SK-N-SH (cell line): ENCODE data around the gene TECR. TPM values are rescaled to one million over a fixed set of nuclear protein-coding genes. Genes with fewer than 3 reads are reported as not detected.
"Not testable (repeated sequence)": the region's sequence is repeated elsewhere in the genome, so short reads cannot be mapped to it uniquely, and the experiment has no call there.

Experiments used
- CTCF ChIA-PET: fragments of 300-600, 350-600 bp; formaldehyde crosslinking; extraction: SDS; loops from one replicate; lab custom pipeline; 2021; lab: Yijun Ruan, JAX
- POLR2A ChIA-PET: fragments of 350-600 bp; sonication (Branson Sonifier 250); formaldehyde crosslinking; extraction: SDS; loops from one replicate; lab custom pipeline; 2020; ENCODE audit warnings: antibody characterized with exemption, inconsistent platforms; lab: Yijun Ruan, JAX
- DNase-seq: peaks from one replicate; pipeline ENCODE4 v3.0.0; 2012
- H2AFZ ChIP-seq: fragments of 200-600 bp; sonication (generic); 2 replicates; pipeline ENCODE4 v1.8.1; 2016; ENCODE audit warnings: antibody characterized with exemption, mild to moderate bottlenecking, low read depth
- H3F3A ChIP-seq: fragments of 200-600 bp; sonication (generic); replicated peaks from 2 replicates; pipeline ENCODE3; 2016; ENCODE audit warnings: antibody characterized with exemption, mild to moderate bottlenecking; ENCODE audit not compliant: insufficient read depth
- H3K27ac ChIP-seq, 2 experiments: fragments of 200-500 bp in 1 of 2; fragments of 200-600 bp in 1 of 2; sonication (Bioruptor generic) in 1 of 2; sonication (generic), shearing (Covaris generic) in 1 of 2; 2 replicates each; pipeline versions ENCODE4 v1.5.1 to v1.6.1; 2014 to 2016; ENCODE audit warnings: low read depth in 2 of 2, inconsistent platforms in 1 of 2, low read length in 1 of 2, mild to moderate bottlenecking in 1 of 2, mixed read lengths in 1 of 2
- H3K27me3 ChIP-seq: fragments of 200-600 bp; sonication (generic), shearing (Covaris generic); 2 replicates; pipeline ENCODE4 v1.6.1; 2016; ENCODE audit warnings: mixed run types; ENCODE audit not compliant: insufficient read depth
- H3K36me3 ChIP-seq, 2 experiments: fragments of 200-500 bp in 1 of 2; fragments of 200-600 bp in 1 of 2; sonication (Bioruptor generic) in 1 of 2; sonication (generic) in 1 of 2; replicated peaks in 1 of 2; 2 replicates each; pipeline versions ENCODE3 to v1.5.1; 2014 to 2016; ENCODE audit warnings: low read length in 1 of 2, mild to moderate bottlenecking in 1 of 2; ENCODE audit not compliant: insufficient read depth in 2 of 2, control insufficient read depth in 1 of 2
- H3K4me1 ChIP-seq, 2 experiments: fragments of 200-500 bp in 1 of 2; fragments of 200-600 bp in 1 of 2; sonication (Bioruptor generic) in 1 of 2; sonication (generic), shearing (Covaris generic) in 1 of 2; 2 replicates each; pipeline versions ENCODE4 v1.5.1 to v1.6.1; 2014 to 2016; ENCODE audit warnings: low read depth in 1 of 2, low read length in 1 of 2, mixed run types in 1 of 2; ENCODE audit not compliant: insufficient read depth in 2 of 2, control insufficient read depth in 1 of 2
- H3K4me2 ChIP-seq: fragments of 200-600 bp; sonication (generic), shearing (Covaris generic); 2 replicates; pipeline ENCODE4 v1.6.1; 2017; ENCODE audit warnings: mixed run types
- H3K4me3 ChIP-seq, 2 experiments: fragments of 200-500 bp in 1 of 2; fragments of 200-600 bp in 1 of 2; sonication (Bioruptor generic) in 1 of 2; sonication (generic), shearing (Covaris generic) in 1 of 2; 2 replicates each; pipeline versions ENCODE4 v1.5.1 to v1.8.1; 2014 to 2016; ENCODE audit warnings: low read depth in 2 of 2, inconsistent platforms in 1 of 2, low read length in 1 of 2, mild to moderate bottlenecking in 1 of 2, mixed read lengths in 1 of 2, moderate library complexity in 1 of 2
- H3K79me2 ChIP-seq: fragments of 200-600 bp; sonication (generic); 2 replicates; pipeline ENCODE4 v1.8.1; 2017; ENCODE audit warnings: mild to moderate bottlenecking; ENCODE audit not compliant: insufficient read depth
- H3K9ac ChIP-seq: fragments of 200-600 bp; sonication (generic); 2 replicates; pipeline ENCODE4 v1.6.1; 2017; ENCODE audit warnings: mixed run types
- H3K9me2 ChIP-seq: fragments of 200-600 bp; sonication (generic); 2 replicates; pipeline ENCODE4 v1.6.1; 2017; ENCODE audit warnings: mixed run types
- H3K9me3 ChIP-seq: fragments of 200-600 bp; sonication (generic); 2 replicates; pipeline ENCODE4 v1.6.1; 2017; ENCODE audit warnings: mixed run types, mild to moderate bottlenecking, moderate library complexity
- H4K20me1 ChIP-seq: fragments of 200-600 bp; sonication (generic); 2 replicates; pipeline ENCODE4 v1.6.1; 2017; ENCODE audit warnings: mild to moderate bottlenecking, mixed run types; ENCODE audit not compliant: insufficient read depth
- ELF1 ChIP-seq: IDR thresholded peaks from 2 replicates; pipeline ENCODE4 v1.4.0; 2012
- FOXJ3 ChIP-seq: sonication (generic); formaldehyde crosslinking; IDR thresholded peaks from 2 replicates; pipeline ENCODE4 v1.5.1; 2020; ENCODE audit warnings: mild to moderate bottlenecking, missing genetic modification reagents
- FOXM1 ChIP-seq: IDR thresholded peaks from 2 replicates; pipeline ENCODE4 v1.4.0; 2012; ENCODE audit warnings: low read depth, mild to moderate bottlenecking
- GABPA ChIP-seq: IDR thresholded peaks from 2 replicates; pipeline ENCODE4 v1.4.0; 2012; ENCODE audit warnings: low read depth, mild to moderate bottlenecking
- MXI1 ChIP-seq: IDR thresholded peaks from 2 replicates; pipeline ENCODE4 v1.6.1; 2012; ENCODE audit warnings: mild to moderate bottlenecking, low read depth, low read length, improper control_type of control experiment
- NRF1 ChIP-seq: IDR thresholded peaks from 2 replicates; pipeline ENCODE4 v1.6.1; 2012; ENCODE audit warnings: low read depth, mild to moderate bottlenecking, low read length
- PBX3 ChIP-seq: IDR thresholded peaks from 2 replicates; pipeline ENCODE4; 2012
- RAD21 ChIP-seq: IDR thresholded peaks from 2 replicates; pipeline ENCODE4 v1.6.1; 2012; ENCODE audit warnings: mild to moderate bottlenecking, low read length
- RXRA ChIP-seq: IDR thresholded peaks from 2 replicates; pipeline ENCODE4 v1.4.0; 2012; ENCODE audit warnings: low read depth, mild to moderate bottlenecking, borderline replicate concordance
- SMC3 ChIP-seq: IDR thresholded peaks from 2 replicates; pipeline ENCODE4 v1.6.1; 2012; ENCODE audit warnings: low read depth, low read length, improper control_type of control experiment
- TAF1 ChIP-seq: IDR thresholded peaks from 2 replicates; pipeline ENCODE4 v1.6.1; 2012; ENCODE audit warnings: low read depth, mild to moderate bottlenecking, low read length, moderate library complexity, borderline replicate concordance
- TCF12 ChIP-seq: IDR thresholded peaks from 2 replicates; pipeline ENCODE4 v1.4.0; 2012
- TEAD4 ChIP-seq: IDR thresholded peaks from 2 replicates; pipeline ENCODE4 v1.4.0; 2012; ENCODE audit warnings: mild to moderate bottlenecking, borderline replicate concordance; ENCODE audit not compliant: insufficient read depth
- WGBS: methylation state at CpG from one replicate; pipeline ENCODE4 v1.1.6; 2017; ENCODE audit warnings: low lambda C conversion rate; 5-methylcytosine and 5-hydroxymethylcytosine counted together
- polyA plus RNA-seq, 3 experiments: library from polyadenylated mRNA; depleted of rRNA; stranded (reverse); fragments of >200 nt; gene quantifications; 2 replicates each; pipeline ENCODE4 v1.2.3, GENCODE V29; 2012
- TF ChIP-seq, protein P1 (sequence below): fragments of 200-600 bp; sonication (generic); IDR thresholded peaks from 2 replicates; pipeline ENCODE4 v1.6.1; 2017; ENCODE audit warnings: antibody characterized with exemption, mild to moderate bottlenecking, moderate library complexity
- TF ChIP-seq, protein P2 (sequence below): IDR thresholded peaks from 2 replicates; pipeline ENCODE4 v1.4.0; 2012; ENCODE audit warnings: low read depth, borderline replicate concordance

The TECR gene
- polyA plus RNA-seq, 1 of the 3 experiments (the other 2 are of a cell fraction): 110 TPM

- Histone ChIP-seq H3K27me3 (no peaks in the 10 kb centered on the region), H3K36me3 (no peaks in the 10 kb centered on the region), H3K27ac (no peak overlapping the region), H3K4me1 (no peaks in the 10 kb centered on the region), H3K9me2 (no peaks in the 10 kb centered on the region), H3K4me3 (no peak overlapping the region), H3K4me2 (no peak overlapping the region), H4K20me1 (no peaks in the 10 kb centered on the region), H3K9ac (no peak overlapping the region), H2AFZ (no peak overlapping the region), H3K79me2 (no peaks in the 10 kb centered on the region), H3F3A (peaks cover 28% of the 10 kb centered on the region), H3K9me3 (no peaks in the 10 kb centered on the region)
- ChIA-PET POLR2A (interaction anchor here (1.0 kb wide), 1 partner anchor 15 kb away, joined by 3 read pairs; the partner anchor contains the start of gene DNAJB1), CTCF (interaction anchor here (0.9 kb wide), 1 partner anchor 32 kb away, joined by 3 read pairs; no protein-coding TSS in a partner anchor)
- DNase-seq: no peak
- WGBS: 33% methylated on average over 1 of the region's 1 CpG
- TF ChIP-seq GABPA (no peak), ELF1 (no peak), FOXJ3 (no peak), TEAD4 (no peak), RXRA (no peak), NRF1 (no peak), PBX3 (no peak), FOXM1 (no peak), TCF12 (no peak), RAD21 (no peak), MXI1 (no peak), TAF1 (no peak), SMC3 (no peak)
- TF ChIP-seq, protein P1, sequence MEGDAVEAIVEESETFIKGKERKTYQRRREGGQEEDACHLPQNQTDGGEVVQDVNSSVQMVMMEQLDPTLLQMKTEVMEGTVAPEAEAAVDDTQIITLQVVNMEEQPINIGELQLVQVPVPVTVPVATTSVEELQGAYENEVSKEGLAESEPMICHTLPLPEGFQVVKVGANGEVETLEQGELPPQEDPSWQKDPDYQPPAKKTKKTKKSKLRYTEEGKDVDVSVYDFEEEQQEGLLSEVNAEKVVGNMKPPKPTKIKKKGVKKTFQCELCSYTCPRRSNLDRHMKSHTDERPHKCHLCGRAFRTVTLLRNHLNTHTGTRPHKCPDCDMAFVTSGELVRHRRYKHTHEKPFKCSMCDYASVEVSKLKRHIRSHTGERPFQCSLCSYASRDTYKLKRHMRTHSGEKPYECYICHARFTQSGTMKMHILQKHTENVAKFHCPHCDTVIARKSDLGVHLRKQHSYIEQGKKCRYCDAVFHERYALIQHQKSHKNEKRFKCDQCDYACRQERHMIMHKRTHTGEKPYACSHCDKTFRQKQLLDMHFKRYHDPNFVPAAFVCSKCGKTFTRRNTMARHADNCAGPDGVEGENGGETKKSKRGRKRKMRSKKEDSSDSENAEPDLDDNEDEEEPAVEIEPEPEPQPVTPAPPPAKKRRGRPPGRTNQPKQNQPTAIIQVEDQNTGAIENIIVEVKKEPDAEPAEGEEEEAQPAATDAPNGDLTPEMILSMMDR: no peak
- TF ChIP-seq, protein P2, sequence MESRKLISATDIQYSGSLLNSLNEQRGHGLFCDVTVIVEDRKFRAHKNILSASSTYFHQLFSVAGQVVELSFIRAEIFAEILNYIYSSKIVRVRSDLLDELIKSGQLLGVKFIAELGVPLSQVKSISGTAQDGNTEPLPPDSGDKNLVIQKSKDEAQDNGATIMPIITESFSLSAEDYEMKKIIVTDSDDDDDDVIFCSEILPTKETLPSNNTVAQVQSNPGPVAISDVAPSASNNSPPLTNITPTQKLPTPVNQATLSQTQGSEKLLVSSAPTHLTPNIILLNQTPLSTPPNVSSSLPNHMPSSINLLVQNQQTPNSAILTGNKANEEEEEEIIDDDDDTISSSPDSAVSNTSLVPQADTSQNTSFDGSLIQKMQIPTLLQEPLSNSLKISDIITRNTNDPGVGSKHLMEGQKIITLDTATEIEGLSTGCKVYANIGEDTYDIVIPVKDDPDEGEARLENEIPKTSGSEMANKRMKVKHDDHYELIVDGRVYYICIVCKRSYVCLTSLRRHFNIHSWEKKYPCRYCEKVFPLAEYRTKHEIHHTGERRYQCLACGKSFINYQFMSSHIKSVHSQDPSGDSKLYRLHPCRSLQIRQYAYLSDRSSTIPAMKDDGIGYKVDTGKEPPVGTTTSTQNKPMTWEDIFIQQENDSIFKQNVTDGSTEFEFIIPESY: no peak
Observed at GRCh38 chr19:14503285-14503684, 26.1 kb upstream of the TECR start.

GRCh38 chr19:14504575-14504974, 24.8 kb upstream of the TECR start:
- CTCF ChIA-PET: interaction anchor here (1.7 to 4.3 kb wide), 3 partner anchors 8 to 24 kb away, joined by 5 to 30 read pairs (median 14); partner anchors contain the start of genes DNAJB1 and GIPC1
- H3K79me2 ChIP-seq, H3K9ac ChIP-seq, H3K9me3 ChIP-seq, POLR2A ChIA-PET, H2AFZ ChIP-seq, H3K4me1 ChIP-seq, H3K27me3 ChIP-seq, H3K4me2 ChIP-seq, H3K36me3 ChIP-seq, H3K27ac ChIP-seq, H3K4me3 ChIP-seq, DNase-seq, H3K9me2 ChIP-seq, H4K20me1 ChIP-seq: not testable (repeated sequence)
- WGBS: 85% methylated on average over 8 of the region's 8 CpGs
- peaks cover 31% of the 10 kb centered on the region for H3F3A ChIP-seq
